HL-60 (cell line): ENCODE measurements around the gene IFI27L1.

ENCODE experiments used
- DNase-seq, 2 experiments: peaks; one replicate each; pipeline ENCODE4 v3.0.0-alpha.2; 2010 to 2020; ENCODE audit warnings: low read depth in 1 of 2, low spot score in 1 of 2
- H3K27ac ChIP-seq: fragments of 250-450 bp; sonication (Bioruptor Pico); replicated peaks from 2 replicates; pipeline ENCODE4 v1.5.1; 2020; ENCODE audit warnings: mild to moderate bottlenecking, moderate library complexity
- H3K27me3 ChIP-seq: fragments of 250-450 bp; sonication (Bioruptor Pico); 2 replicates; pipeline ENCODE4 v1.5.1; 2021; ENCODE audit warnings: mild to moderate bottlenecking, moderate library complexity; ENCODE audit not compliant: insufficient read depth, poor library complexity, severe bottlenecking
- H3K4me3 ChIP-seq: replicated peaks from 2 replicates; pipeline ENCODE4 v1.5.1; 2011; ENCODE audit warnings: mild to moderate bottlenecking, control low read depth, low read length; ENCODE audit not compliant: insufficient read depth
- CTCF ChIP-seq: IDR thresholded peaks from one replicate; pipeline ENCODE4 v1.5.1; 2011; ENCODE audit warnings: low read length, control low read depth, inconsistent platforms; ENCODE audit not compliant: insufficient read depth
- GABPA ChIP-seq: IDR thresholded peaks from 2 replicates; pipeline ENCODE4 v1.6.1; 2012; ENCODE audit warnings: low read depth
- POLR2AphosphoS5 ChIP-seq: IDR thresholded peaks from 2 replicates; pipeline ENCODE4 v1.6.1; 2012; ENCODE audit warnings: low read depth
- REST ChIP-seq: IDR thresholded peaks from 2 replicates; pipeline ENCODE4 v1.6.1; 2012; ENCODE audit warnings: low read depth; ENCODE audit not compliant: insufficient replicate concordance
- SPI1 ChIP-seq: IDR thresholded peaks from 2 replicates; pipeline ENCODE4 v1.6.1; 2012; ENCODE audit warnings: low read depth, mild to moderate bottlenecking, borderline replicate concordance

IFI27L1 gene

GRCh38 chr14:94041551-94042346 is 39.4 kb upstream of the IFI27L1 start:
- no peak for DNase-seq
- Histone ChIP-seq H3K27ac (no peak overlapping the region), H3K27me3 (no peaks in the 10 kb centered on the region), H3K4me3 (no peak overlapping the region)
- TF ChIP-seq SPI1 (no peak), POLR2AphosphoS5 (no peak), GABPA (no peak), REST (no peak), CTCF (no peak)

- DNase-seq = no peak
- TF ChIP-seq POLR2AphosphoS5 (no peak), REST (no peak)
- Histone ChIP-seq H3K4me3 (no peak overlapping the region), H3K27ac (no peak overlapping the region), H3K27me3 (no peaks in the 10 kb centered on the region)
Measured at GRCh38 chr14:94042433-94043091, 38.5 kb upstream of the IFI27L1 start.

GRCh38 chr14:94043111-94043755 is 37.9 kb upstream of the IFI27L1 start:
- no peak for TF ChIP-seq REST
- TF ChIP-seq CTCF = no peak
- no peak for TF ChIP-seq GABPA
- TF ChIP-seq POLR2AphosphoS5 = no peak
- TF ChIP-seq SPI1 = no peak
- Histone ChIP-seq H3K27me3 (no peaks in the 10 kb centered on the region), H3K4me3 (no peak overlapping the region), H3K27ac (no peak overlapping the region)
- DNase-seq = no peak
